HG03039 (cell line): ENCODE results near the gene MAP4K5.

Source experiments
- ATAC-seq: cut with Tn5 transposase; IDR thresholded peaks from one replicate; pipeline ENCODE4 v1.9.1; 2021; ENCODE audit warnings: mild to moderate bottlenecking, moderate library complexity; ENCODE audit not compliant: unreplicated experiment

Gene MAP4K5

DNA sequence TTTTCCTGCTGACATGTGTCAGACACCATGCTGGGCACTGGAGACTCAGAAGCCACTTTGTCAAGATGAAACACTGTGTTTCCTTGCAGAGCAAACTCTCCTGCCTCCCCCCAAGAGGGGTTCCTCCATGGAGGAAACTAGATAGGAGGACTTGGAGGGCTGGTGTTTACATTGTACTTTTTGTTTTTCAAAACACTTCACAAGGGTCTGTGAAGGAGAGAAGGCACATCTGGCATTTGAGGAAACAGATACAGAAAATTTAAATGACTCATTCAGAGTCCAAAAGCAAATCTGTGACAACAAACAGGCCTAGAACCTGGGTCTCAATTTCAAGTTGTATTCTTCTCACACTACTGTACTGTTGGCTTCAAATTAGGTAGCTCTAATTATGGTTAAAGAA, 128.9 kb downstream of the MAP4K5 start:
- no peak for ATAC-seq

- no peak for ATAC-seq
Observed at GRCh38 chr14:50402965-50403364, 129.4 kb downstream of the MAP4K5 start.

DNA sequence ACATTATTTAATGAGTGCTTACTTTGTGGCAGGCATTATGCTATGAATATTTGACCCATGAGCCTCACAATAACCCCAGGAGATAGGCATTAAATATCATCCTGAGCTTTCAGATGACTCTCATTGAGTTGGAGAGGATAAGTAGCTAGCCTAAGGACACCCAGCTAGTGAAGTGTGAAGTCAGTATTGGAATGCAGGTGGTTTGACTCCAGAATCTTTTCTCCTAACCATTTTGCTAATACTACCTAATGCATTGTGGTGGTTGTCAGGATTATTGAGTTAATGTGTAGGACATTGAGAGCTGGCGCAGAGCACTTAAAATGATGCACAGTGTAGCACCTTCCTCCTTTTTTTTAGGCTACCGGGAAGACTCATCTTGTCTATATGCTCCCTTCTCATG, 131.9 kb downstream of the MAP4K5 start:
- ATAC-seq = no peak

GRCh38 chr14:50399251-50400032, 132.9 kb downstream of the MAP4K5 start:
- no peak for ATAC-seq

DNA sequence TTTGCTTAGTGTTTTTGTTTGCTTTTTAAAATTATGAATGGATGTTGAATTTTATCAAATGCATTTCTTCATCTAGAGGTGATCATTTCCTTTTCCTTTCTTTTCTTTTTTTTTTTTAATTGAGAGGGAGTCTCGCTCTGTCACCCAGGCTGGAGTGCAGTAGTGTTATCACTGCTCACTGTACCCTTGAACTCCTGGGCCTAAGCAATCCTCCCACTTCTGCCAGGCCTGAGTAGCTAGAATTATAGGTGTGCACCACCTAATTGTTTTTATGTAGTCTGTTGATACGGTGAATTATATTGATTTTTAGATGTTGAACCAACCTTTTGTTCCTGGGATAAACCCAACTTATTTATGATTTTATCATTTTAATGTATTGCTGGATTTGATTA, 134.2 kb downstream of the MAP4K5 start:
- ATAC-seq = no peak

GRCh38 chr14:50397390-50398188, 134.8 kb downstream of the MAP4K5 start:
- no peak for ATAC-seq

DNA sequence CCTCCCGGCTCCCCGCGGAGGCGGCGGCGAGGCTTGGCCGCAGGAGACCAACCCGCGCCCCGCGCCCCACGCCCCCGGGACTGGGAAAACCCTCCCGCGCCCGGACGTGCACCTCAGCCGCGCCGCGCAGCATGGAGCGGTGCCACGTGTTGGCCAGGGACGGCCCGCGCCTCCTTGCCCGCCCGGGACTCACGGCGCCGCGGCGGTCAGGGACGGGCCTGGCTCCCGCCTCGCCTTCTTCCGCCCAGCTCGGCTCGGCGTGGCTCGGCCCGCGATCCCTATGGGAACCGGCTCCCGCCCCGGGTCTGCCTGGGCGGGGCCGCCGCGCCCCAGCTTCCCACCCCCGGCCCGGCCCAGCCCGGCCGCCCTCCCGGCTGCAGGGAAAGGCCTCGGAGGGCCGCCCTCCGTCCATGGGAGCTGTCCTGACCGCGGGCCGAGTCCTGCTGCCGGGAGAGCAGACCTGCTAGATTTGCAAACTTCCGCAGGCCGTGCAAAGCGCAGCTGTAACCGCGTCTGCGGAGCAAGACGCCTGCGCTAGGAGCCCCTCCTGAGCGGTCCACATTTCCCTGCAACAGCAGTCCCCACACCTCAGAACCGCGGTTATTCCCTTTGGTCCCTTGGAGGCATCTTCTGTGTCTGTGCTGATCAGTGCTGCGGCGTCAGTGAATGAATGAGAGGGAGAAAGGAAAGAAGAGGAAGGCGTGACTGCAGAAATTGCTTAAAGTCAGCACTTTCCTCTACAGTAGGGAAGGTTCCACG, 135.6 kb downstream of the MAP4K5 start, which contains the start of gene CDKL1:
Gene CDKL1, minus strand, starts transcription at position 251 of the 759 bp plus-strand sequence. CDS start 1,013 bp downstream, outside the sequence.
- ATAC-seq = peak; percentile 55

DNA sequence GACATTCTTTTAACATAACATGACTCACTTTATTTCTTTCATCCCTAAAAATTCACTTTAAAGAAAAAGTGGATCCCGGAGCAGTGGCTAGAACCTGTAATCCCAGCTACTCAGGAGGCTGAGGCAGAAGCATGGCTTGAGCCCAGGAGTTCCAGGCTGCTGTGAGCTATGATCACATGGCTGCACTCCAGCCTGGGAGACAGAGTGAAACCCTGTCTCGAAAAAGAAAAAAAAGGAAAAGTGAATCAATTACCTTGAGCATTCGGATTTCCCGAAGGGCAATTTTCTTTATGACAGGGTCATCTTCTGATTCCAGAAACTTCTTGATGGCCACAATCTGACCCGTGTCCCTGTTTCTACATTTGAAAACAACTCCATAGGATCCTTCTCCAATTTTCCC, 136.9 kb downstream of the MAP4K5 start:
- ATAC-seq = no peak

- ATAC-seq = no peak
Observed at GRCh38 chr14:50394713-50395112, 137.7 kb downstream of the MAP4K5 start.

GRCh38 chr14:50389668-50390441, 142.5 kb downstream of the MAP4K5 start:
- no peak for ATAC-seq

DNA sequence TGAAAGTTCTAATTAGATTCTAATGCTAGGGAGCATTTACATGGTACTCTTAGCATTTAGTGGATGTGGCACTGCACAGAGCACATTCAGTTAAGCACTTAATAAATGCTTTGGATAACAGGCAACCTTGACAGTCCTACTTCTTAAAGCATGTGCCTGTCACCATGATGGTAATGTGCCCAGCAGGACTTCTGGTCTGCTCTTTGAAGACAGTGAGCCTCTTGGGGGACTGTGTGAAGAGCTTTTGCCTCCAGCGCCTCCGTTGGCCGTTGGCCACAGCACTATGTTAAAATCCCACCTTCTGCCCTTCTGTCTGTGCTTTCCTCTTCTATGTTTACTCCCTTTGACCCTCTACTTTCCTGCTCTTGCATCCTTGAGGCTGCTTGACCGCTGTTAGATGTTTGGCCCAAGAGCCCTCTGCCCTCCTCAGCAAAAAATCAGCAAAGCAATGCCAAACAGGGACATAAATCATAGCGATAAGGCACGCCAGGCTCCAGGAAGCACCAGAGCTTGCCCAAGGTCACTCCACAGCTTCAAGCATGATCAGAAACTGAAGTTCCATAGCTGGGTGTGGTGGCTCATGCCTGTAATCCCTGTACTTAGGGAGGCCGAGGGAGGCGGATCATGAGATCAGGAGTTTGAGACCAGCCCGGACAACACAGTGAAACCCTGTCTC, 144.0 kb downstream of the MAP4K5 start:
- ATAC-seq = no peak

DNA sequence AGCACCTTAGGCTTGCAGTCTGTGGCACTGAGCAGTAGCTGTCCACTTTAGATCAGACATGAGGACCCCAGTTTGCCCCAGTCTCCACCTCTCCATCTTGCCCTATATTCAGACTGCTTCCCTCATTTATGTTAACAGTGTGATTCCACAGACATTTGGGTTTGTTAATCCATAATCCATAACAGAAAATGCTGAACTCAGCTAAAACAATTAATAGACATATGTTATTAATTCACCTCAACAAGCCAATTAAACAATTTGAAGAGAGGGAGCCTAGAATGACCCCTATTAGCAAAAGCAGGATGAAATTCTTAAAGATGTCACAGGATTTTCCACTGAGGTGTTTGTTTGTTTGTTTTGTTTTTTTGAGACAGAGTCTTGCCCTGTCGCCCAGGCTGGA, 144.8 kb downstream of the MAP4K5 start:
- no peak for ATAC-seq

- no peak for ATAC-seq
Observed at GRCh38 chr14:50383618-50384225, 148.6 kb downstream of the MAP4K5 start.

DNA sequence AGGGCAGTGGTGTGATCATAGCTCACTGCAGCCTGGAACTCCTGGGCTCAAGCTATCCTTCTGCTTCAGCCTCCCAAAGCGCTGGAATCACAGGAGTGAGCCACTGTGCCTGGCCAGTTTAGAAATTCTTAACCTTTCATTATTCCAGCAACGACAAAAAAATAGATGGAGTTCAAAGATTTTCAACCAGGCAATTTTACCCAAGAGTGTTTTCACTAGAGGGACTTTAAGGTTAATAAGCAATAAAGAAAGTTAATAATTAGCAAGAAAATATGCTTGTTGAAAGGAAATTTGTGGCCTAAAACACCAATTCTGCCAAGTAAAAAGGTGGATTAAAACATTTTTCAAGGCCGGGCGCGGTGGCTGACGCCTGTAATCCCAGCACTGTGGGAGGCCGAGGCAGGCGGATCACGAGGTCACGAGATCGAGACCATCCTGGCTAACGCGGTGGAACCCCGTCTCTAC, 150.5 kb downstream of the MAP4K5 start:
- ATAC-seq = no peak

DNA sequence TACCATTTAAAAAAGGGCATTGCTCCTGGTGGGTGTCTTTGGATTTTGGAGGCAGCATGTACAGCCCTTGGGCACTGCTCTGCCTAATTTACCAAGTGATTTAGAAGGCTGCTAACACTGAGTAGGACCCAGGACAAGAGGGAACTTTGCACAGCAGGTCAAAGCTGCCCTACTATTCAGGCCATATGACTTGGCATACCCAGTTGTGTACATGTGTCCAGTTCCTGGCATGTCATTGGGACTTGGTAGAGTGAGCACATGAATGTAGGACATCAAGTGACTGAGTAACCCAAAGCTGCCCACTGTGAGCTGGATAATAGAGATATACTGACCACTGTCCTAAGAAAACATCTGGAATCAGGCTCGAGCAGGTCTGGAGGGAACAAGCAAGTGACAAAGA, 151.4 kb downstream of the MAP4K5 start:
- ATAC-seq = no peak

- ATAC-seq = no peak
Observed at GRCh38 chr14:50380455-50380854, 151.9 kb downstream of the MAP4K5 start.

DNA sequence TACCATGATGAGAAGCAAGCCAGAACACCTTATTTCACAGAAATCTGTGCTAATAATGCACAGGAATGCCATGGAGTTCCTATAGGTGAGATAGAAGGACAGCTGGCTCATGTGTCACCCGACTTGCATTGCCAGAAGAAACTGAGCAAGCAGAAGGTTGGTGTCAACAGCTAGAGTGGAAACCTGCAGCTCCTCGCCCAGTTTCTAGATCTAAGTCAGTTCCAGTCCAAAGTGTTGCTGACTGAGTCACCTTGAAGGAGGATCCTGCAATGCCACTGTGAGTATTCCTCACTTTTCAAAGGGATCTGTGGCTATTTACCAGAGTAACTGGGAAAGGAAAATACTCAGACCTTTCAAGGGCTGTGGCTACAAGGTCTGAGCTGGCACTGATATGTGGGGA, 152.8 kb downstream of the MAP4K5 start:
- no peak for ATAC-seq

GRCh38 chr14:50377550-50378085, 154.8 kb downstream of the MAP4K5 start:
- ATAC-seq = no peak

DNA sequence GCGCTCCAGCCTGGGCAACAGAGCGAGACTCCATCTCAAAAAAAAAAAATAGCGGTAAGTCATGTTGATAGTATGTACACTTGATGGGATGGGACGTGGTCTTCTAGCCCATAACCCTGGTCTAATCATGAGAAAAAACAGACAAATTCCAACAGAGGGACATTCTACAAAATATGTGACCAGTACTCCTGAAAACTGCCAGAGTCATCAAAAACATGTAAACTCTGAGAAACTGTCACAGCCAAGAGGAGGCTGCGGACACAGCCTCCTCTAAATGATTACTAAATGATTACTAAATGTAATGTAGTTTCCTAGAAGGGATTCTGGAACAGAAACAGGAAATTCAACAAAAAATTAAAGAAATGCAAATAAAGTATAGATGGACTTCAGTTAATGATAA, 156.6 kb downstream of the MAP4K5 start:
- no peak for ATAC-seq
